SK-N-MC (cell line): ENCODE results near the gene RNF8.

Source experiments
- EZH2 ChIP-seq: fragments of 200-600 bp; sonication (generic); IDR thresholded peaks from one replicate; pipeline ENCODE4 v1.6.1; 2017; ENCODE audit warnings: antibody characterized with exemption
- POLR2AphosphoS5 ChIP-seq: IDR thresholded peaks from 2 replicates; pipeline ENCODE4 v1.6.1; 2012; ENCODE audit warnings: mild to moderate bottlenecking, low read depth, low read length, borderline replicate concordance

GRCh38 chr6:37368961-37369320, 15.2 kb downstream of the RNF8 start:
- no peak for TF ChIP-seq EZH2
- TF ChIP-seq POLR2AphosphoS5, result no peak
